Right renal cortex interstitium (tissue), 3 donors: ENCODE data around the gene GIMAP8. TPM values are rescaled to one million over a fixed set of nuclear protein-coding genes. Genes with fewer than 3 reads are reported as not detected.

ENCODE experiments used
- DNase-seq, 3 donors: peaks; one replicate each; pipeline ENCODE4 v3.0.0-alpha.2; 2013; ENCODE audit warnings: low read depth in 3 of 3, low spot score in 2 of 3
- polyA plus RNA-seq, 3 donors: library from polyadenylated mRNA; unstranded; fragments of 120-200 nt; gene quantifications; one replicate each; pipeline ENCODE4 v1.2.1, GENCODE V29; 2013; ENCODE audit not compliant: insufficient read length in 3 of 3

GIMAP8 gene
- 10 to 100 TPM in 1 of 3 donors, 1 to 10 TPM in 2; 8.2 to 11.3 (median 9.4) TPM for polyA plus RNA-seq

GRCh38 chr7:150450491-150451001 lies at the start of gene GIMAP8:
Gene GIMAP8 (plus strand): TSS chr7:150450630. CDS start chr7:150466699, 16,069 bp downstream.
- DNase-seq: no peak

GRCh38 chr7:150400788-150401423 lies 49.5 kb upstream of the GIMAP8 start:
- DNase-seq: no peak

GRCh38 chr7:150401424-150401790 lies 49.0 kb upstream of the GIMAP8 start:
- DNase-seq: no peak

GRCh38 chr7:150401861-150402631 lies 48.4 kb upstream of the GIMAP8 start:
- DNase-seq: no peak

GRCh38 chr7:150402671-150403321 lies 47.6 kb upstream of the GIMAP8 start:
- no peak for DNase-seq

GRCh38 chr7:150403376-150404171 lies 46.9 kb upstream of the GIMAP8 start:
- no peak for DNase-seq

GRCh38 chr7:150404172-150404804 lies 46.1 kb upstream of the GIMAP8 start:
- no peak for DNase-seq

GRCh38 chr7:150404805-150405583 lies 45.4 kb upstream of the GIMAP8 start:
- DNase-seq: peak in 1 of 3 donors; percentile 78

GRCh38 chr7:150405584-150406311 lies 44.7 kb upstream of the GIMAP8 start:
- DNase-seq: no peak

- no peak for DNase-seq
These were observed 44.2 kb upstream of the GIMAP8 start for GRCh38 chr7:150406312-150406566.

- DNase-seq: no peak
These were observed 43.6 kb upstream of the GIMAP8 start for GRCh38 chr7:150406567-150407421.

GRCh38 chr7:150407588-150408392 lies 42.6 kb upstream of the GIMAP8 start:
- no peak for DNase-seq

- DNase-seq: no peak
These were observed 41.8 kb upstream of the GIMAP8 start for GRCh38 chr7:150408393-150409299.

- DNase-seq: no peak
These were observed 41.0 kb upstream of the GIMAP8 start for GRCh38 chr7:150409300-150410030.

GRCh38 chr7:150410131-150410530 lies 40.3 kb upstream of the GIMAP8 start:
- no peak for DNase-seq
